B cell (primary cell): Measurements from ENCODE around the gene CATSPERD.
A peak's percentile ranks its signal among the peaks of the same experiment; 100 is the strongest.

Source experiments
- CTCF ChIP-seq: fragments of 200-600 bp; IDR thresholded peaks from one replicate; pipeline ENCODE4 v1.8.0; 2022; ENCODE audit warnings: antibody characterized with exemption, mild to moderate bottlenecking
- EZH2 ChIP-seq: IDR thresholded peaks from 2 replicates; pipeline ENCODE4 v1.6.1; 2012; ENCODE audit warnings: borderline replicate concordance, low read depth, mild to moderate bottlenecking, moderate library complexity, low read length; ENCODE audit not compliant: insufficient read depth, poor library complexity, severe bottlenecking

GRCh38 chr19:5686647-5687359 lies 33.6 kb upstream of the CATSPERD start:
- TF ChIP-seq CTCF: peak; percentile 76
- TF ChIP-seq EZH2: no peak
